ENCODE results near the gene CHAC1. TPM values are rescaled to one million over a fixed set of nuclear protein-coding genes. Genes with fewer than 3 reads are reported as not detected.
A peak's percentile ranks its signal among the peaks of the same experiment; 100 is the strongest.

The CHAC1 gene
- total and polyA plus RNA-seq, 2 of the 13 experiments (the other 11 are each of a cell fraction or from before 2014, with no cell fraction given) = 0.44 TPM; not detected in 1

- TF ChIP-seq ZNF318 (CRISPR knock-in tag; IDR thresholded peaks at IDR 0.05) = no peak
- TF ChIP-seq DNMT3B (CRISPR knock-in tag; conservative IDR thresholded peaks at IDR 0.05) = no peak
- TF ChIP-seq NRL (CRISPR knock-in tag; IDR thresholded peaks at IDR 0.05; ENCODE audit: borderline replicate concordance) = 0 out of 2 replicates have a peak, but pooled peaks have one; percentile 12
- TF ChIP-seq PRDM4 (CRISPR knock-in tag; IDR thresholded peaks at IDR 0.05; ENCODE audit: borderline replicate concordance) = no peak
- no peak for TF ChIP-seq PRPF4 (IDR thresholded peaks at IDR 0.05; ENCODE audit: low read depth, low read length, poor library complexity, severe bottlenecking)
- TF ChIP-seq SALL1 (CRISPR knock-in tag; IDR thresholded peaks at IDR 0.05) = 0 out of 2 replicates have a peak, but pooled peaks have one; percentile 5
- no peak for TF ChIP-seq ZNF691 (CRISPR knock-in tag; IDR thresholded peaks at IDR 0.05; ENCODE audit: borderline replicate concordance, low read depth)
- no peak for TF ChIP-seq ZNF20 (CRISPR knock-in tag; IDR thresholded peaks at IDR 0.05)
- no peak for TF ChIP-seq NFIB (CRISPR knock-in tag; IDR thresholded peaks at IDR 0.05; ENCODE audit: borderline replicate concordance)
- TF ChIP-seq MAFG (CRISPR knock-in tag; IDR thresholded peaks at IDR 0.05) = no peak
- TF ChIP-seq RBM22 (optimal IDR thresholded peaks at IDR 0.05; ENCODE audit: low read length) = no peak
- TF ChIP-seq PRDM15 (CRISPR knock-in tag; IDR thresholded peaks at IDR 0.05) = no peak
- no peak for TF ChIP-seq ZNF619 (CRISPR knock-in tag; IDR thresholded peaks at IDR 0.05)
- TF ChIP-seq ELF3 (CRISPR knock-in tag; IDR thresholded peaks at IDR 0.05) = no peak
Measured at GRCh38 chr15:40936234-40936708, 17.0 kb upstream of the CHAC1 start (continued).
